Upper lobe of left lung (tissue), 4 donors: ENCODE results near the gene DACH1.

Experiments used
- EP300 ChIP-seq, 4 donors: sonication (generic); formaldehyde crosslinking; IDR thresholded peaks; one replicate each; pipeline ENCODE4 v1.5.1; 2017; ENCODE audit warnings: antibody characterized with exemption in 4 of 4, control low read depth in 2 of 4
- POLR2A ChIP-seq, 4 donors: fragments of 450-650 bp; IDR thresholded peaks; one replicate each; pipeline ENCODE4 v1.5.1; 2016 to 2017; ENCODE audit warnings: antibody characterized with exemption in 4 of 4, mild to moderate bottlenecking in 2 of 4
- POLR2AphosphoS5 ChIP-seq, 2 donors: sonication (generic); formaldehyde crosslinking; IDR thresholded peaks; one replicate each; pipeline ENCODE4 v1.5.1; 2017; ENCODE audit warnings: antibody characterized with exemption in 2 of 2
- TF ChIP-seq, protein P1 (sequence below), 6 experiments: fragments of 450-650 bp in 4 of 6; fragments of 200-600 bp in 2 of 6; sonication (generic) in 2 of 6; IDR thresholded peaks; one replicate each; pipeline ENCODE4 v1.5.1; 2016 to 2019; ENCODE audit warnings: antibody characterized with exemption in 6 of 6

DNA sequence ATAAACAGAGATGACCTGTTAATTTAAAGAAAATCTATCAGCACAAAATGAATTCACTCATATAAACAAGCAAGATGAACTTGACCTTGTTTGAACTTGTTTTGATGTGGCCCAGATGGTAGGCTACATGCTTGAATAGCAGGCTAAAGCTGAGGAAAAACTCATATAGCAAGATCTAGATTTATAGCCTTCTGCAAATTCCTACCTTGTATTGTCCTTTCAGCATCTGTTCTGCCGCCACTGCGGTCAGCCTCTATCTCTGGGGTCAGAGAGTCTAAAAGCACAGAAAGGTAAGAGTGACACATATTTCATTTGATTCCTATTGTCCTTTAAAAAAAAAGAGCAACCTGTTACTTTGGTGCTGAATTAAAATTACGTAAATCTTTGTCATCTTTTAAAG is 392.1 kb downstream of the DACH1 start:
- TF ChIP-seq, protein P1, sequence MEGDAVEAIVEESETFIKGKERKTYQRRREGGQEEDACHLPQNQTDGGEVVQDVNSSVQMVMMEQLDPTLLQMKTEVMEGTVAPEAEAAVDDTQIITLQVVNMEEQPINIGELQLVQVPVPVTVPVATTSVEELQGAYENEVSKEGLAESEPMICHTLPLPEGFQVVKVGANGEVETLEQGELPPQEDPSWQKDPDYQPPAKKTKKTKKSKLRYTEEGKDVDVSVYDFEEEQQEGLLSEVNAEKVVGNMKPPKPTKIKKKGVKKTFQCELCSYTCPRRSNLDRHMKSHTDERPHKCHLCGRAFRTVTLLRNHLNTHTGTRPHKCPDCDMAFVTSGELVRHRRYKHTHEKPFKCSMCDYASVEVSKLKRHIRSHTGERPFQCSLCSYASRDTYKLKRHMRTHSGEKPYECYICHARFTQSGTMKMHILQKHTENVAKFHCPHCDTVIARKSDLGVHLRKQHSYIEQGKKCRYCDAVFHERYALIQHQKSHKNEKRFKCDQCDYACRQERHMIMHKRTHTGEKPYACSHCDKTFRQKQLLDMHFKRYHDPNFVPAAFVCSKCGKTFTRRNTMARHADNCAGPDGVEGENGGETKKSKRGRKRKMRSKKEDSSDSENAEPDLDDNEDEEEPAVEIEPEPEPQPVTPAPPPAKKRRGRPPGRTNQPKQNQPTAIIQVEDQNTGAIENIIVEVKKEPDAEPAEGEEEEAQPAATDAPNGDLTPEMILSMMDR (IDR thresholded peaks at IDR 0.05), result no peak
- TF ChIP-seq POLR2A (IDR thresholded peaks at IDR 0.05) (no peak), EP300 (IDR thresholded peaks at IDR 0.05) (no peak), POLR2AphosphoS5 (IDR thresholded peaks at IDR 0.05) (no peak)
